Stimulated activated CD8-positive, alpha-beta memory T cell treated with anti-CD3 and anti-CD28 coated beads, Interleukin-15, amount 100 ng/mL, for 4 hours (primary cell): Measurements from ENCODE around the gene PIBF1.
A peak's percentile ranks its signal among the peaks of the same experiment; 100 is the strongest.
"Not testable (repeated sequence)": the region's sequence is repeated elsewhere in the genome, so short reads cannot be mapped to it uniquely, and the experiment has no call there.

Source experiments
- DNase-seq, 2 donors: peaks; one replicate each; pipeline ENCODE4 v3.0.0-alpha.2; 2020; ENCODE audit warnings: low read depth in 2 of 2

PIBF1 gene

GRCh38 chr13:73001971-73002370 is 220.0 kb downstream of the PIBF1 start:
- no peak for DNase-seq

DNA sequence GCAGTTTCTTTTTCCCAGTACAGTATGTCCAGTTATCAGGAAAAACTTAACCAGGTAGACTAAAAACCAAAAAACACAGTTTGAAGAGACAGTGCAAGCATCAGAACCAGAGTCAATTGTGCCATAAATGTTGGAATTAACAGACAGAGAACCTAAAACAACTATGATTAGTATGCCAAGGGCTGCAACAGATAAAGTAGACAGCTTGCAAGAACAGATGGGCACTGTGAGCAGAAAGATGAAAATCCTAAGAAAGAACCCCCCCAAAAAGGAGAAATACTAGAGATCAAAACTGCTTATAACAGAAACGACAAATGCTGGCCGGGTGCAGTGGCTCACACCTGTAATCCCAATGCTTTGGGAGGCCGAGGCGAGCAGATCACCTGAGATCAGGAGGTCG is 229.8 kb downstream of the PIBF1 start:
- DNase-seq, result no peak

DNA sequence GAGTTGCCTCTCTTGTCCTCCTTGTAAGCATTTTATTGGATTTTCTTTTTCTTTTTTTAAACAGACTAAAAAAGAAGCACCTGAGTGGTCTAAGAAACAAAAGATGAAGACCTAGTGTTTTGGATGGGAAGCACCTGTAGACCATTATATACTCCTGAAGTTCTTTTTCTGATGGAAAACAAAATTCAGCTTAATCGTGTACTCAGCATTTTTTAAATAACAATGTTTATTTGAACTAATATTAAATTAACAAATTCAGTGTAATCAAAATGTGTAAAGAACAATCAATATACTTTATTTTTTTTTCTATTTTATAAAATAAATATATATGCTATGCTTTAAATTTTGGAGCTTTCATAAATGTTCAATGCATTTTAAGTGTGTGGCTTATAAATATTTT is 233.9 kb downstream of the PIBF1 start:
- no peak for DNase-seq

DNA sequence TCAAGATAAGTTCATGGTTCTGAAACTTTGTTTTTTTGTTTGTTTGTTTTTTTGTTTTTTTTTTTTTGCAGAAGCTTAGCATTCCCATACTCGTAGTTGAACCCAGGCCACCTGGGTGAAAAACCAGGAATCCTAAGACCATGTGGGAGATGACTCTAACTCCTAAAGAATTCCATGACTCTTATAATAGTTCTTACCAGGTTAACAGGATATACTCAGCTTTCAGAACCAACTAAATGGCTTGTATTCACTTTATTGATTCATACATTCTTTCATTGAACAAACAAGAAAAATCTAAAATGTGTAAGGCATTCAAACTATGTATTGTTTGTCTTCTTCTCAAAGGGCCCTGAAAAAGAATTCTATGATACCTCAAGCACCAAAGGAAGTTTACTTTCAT is 236.4 kb downstream of the PIBF1 start:
- DNase-seq, result no peak

GRCh38 chr13:73025217-73026012 is 243.5 kb downstream of the PIBF1 start:
- no peak for DNase-seq

- DNase-seq, result no peak
Measured at GRCh38 chr13:73034901-73035300, 253.0 kb downstream of the PIBF1 start.

DNA sequence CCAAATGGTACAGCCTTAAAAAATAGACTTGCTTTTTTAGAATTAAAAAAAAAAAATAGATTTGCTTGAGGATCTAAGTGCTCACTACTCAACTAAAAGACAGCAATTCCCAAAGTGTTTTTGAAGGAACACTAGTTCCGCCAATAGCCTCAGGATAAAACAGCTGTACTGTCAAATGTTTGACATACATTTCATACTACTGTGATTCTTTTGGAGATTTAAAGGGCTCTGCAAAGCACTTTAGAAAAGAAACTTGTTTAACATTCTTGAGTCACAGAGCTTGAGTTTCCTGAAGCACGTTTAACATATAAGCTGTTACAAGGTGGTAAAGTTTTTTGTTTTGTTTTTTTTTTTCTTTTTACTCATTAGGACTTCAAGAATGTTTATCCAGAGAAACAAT is 253.7 kb downstream of the PIBF1 start:
- DNase-seq, result no peak

DNA sequence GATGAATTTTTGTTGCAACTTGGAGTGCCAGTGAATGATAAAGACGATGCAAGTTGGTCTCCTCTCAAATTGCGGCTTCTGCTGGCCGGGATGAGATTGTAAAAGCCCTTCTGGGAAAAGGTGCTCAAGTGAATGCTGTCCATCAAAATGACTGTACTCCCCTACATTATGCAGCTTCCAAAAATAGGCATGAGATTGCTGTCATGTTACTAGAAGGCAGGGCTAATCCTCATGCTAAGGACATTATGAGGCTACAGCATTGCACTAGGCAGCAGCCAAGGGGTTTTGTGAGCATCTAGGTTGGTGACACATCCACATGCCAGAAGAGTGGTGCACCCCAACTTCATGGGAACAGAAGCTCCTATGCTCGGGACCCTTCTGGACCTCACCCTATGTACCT is 254.6 kb downstream of the PIBF1 start:
- DNase-seq, result no peak

- no peak for DNase-seq
Measured at GRCh38 chr13:73038064-73038463, 256.1 kb downstream of the PIBF1 start.

DNA sequence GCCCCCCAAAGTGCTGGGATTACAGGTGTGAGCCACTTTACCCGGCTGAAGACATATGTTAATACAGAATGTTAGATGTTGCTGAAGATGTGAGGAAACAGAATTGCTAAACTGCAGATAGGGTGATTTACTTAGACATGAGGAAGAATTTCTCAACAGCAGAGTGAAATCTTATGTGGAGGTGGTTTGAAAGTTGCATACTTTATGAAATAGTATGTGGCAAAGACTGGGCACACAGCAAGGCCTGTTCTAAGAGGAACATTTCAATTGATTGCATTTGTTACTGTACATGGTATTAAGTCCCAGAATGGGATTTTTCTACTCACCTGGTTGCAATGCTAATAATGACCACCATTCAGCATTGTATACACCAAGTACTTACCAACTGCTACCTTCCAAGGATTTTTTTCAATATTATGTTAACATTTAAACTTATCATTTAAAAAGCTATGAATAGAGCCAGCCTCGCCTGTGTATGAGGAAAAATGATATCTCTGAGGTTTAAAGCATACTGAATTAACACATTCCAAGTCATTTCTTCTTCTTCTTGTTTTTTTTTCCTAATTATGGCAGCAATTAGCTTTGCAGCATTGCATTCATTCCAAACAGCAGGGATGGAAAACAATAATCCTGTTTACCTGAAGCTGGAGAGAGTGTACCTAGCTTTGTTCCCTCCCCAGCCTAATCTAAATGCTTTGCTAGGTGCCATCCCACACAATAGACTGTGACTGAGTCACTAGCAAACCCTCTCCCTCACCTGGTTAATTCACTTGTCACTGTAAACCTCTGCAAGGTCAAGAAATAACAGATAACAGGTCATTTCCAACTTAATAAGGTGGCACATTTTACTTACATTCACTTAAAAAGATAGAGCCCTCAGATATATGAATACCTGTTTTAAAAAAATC is 257.5 kb downstream of the PIBF1 start:
- DNase-seq, result no peak

DNA sequence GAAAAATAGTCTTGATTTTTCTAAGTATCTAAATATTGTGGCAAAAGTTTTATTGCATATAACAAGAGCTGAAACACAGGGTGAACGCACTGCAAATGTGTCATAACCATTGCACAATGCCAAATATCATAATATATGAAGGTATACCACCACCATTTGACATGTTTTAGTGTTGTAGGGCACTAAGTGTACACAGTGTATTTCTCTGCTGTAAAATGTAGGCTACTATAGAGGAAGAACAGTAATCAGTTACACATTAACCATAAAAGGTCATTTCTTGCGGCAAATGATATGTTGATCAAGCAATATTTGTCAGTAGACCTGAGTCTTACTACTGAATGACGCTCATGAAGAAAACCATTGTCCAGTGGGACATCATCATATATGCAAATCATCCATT is 258.6 kb downstream of the PIBF1 start:
- DNase-seq, result no peak

GRCh38 chr13:73040968-73041596 is 259.1 kb downstream of the PIBF1 start:
- no peak for DNase-seq

DNA sequence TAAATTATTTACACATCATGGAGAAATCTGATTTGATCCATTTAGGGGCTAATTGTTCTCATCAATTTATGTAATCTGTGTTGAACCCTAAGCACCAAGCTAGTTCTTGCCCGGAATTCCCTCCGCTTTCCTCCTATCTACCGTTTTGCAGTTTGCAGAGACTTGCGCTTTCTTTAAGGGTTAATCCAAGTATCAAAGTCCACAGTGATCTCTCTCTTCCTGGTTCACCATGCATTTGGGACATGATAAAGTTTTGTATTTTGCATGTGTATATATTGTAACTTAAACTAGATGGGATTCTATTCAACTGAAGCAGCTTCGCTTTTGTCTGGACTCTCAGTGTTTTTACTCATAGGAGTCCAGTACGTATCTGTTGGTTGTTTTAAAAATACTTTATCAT is 263.1 kb downstream of the PIBF1 start:
- no peak for DNase-seq

- not testable (repeated sequence) for DNase-seq
Measured at GRCh38 chr13:73048615-73049014, 266.7 kb downstream of the PIBF1 start.

DNA sequence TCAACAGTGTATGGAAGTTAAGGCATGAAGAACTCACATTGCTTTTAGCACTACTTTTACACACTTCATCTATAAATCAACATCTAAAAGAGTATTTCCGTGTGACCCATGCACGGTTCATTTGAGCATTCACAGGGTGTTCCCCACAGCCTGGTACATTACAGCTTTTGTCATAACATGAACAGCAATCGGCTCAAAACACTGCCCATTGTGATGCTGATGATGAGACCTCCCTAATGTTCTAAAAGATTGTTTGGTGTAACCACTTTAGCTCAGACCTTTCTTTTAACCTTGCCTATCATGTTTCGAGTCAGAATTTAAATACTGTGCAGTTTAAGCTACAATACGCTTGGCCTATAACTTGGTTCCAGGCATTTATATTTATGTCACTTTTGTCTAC is 272.8 kb downstream of the PIBF1 start:
- DNase-seq, result no peak

DNA sequence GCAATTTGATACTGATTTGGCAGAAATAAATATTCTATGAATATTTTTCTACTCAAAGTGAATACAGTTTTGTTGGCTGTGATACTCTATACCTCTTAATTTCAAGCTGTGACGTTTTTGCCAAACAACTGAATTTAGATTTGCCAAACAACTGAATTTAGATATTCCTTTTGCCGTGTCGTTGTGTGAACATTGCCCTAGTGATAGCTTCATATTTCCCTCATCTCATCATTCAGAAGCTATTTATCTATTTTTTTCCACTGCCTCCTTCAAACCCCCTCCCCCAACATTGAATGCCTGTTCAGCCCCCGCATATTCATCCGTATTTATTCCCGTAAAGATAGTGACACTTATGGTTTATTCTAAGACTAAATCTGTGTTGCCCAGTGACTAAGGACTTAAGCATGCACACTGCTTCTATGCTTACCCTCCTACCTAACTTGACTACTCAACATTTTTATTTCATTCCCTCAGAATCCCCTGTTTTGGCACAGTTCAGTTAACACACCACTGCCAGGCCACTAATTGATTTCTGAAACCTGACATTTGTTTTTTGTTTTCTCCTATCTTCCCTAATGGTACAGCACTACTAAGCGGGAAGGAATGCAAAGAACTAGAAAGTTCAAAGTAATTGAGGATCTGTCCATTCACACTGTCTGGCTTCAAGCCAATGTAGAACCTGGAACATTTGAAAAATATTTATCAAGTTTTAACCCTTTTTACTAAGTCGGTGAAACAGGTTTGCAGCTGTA is 274.1 kb downstream of the PIBF1 start:
- DNase-seq, result no peak

DNA sequence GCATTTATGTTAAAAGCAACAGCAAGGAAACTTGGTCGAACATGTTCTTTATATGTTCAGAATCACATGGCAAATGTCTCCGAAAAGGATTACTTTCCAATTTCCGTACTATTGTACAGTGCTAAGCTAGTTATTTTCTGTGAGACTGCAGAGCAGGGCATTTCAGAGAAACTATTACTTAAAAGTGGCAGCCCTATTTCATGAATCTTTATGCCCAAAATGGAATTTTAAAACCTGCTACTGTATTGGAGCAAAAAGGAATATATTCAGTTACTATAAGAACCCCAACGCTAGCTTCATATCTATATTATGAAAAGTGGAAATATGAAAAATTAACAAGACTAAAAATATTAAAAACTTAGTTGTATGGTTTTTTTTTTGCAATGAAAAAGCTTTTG is 274.6 kb downstream of the PIBF1 start:
- no peak for DNase-seq

GRCh38 chr13:73057284-73058063 is 275.5 kb downstream of the PIBF1 start:
- no peak for DNase-seq

DNA sequence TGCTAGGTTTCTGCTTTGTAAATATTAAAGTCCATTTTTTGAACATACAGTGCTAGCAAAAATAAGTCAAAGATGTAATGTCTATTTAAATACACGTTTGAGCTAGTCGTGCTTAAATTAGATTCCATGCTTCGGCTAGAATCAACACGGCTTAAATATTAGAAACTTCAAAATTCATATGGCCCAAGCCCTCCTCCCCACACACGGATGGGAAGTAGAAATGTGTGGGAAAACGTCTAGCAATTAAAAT is 276.1 kb downstream of the PIBF1 start:
- no peak for DNase-seq

GRCh38 chr13:73058432-73058735 is 276.5 kb downstream of the PIBF1 start:
- no peak for DNase-seq

DNA sequence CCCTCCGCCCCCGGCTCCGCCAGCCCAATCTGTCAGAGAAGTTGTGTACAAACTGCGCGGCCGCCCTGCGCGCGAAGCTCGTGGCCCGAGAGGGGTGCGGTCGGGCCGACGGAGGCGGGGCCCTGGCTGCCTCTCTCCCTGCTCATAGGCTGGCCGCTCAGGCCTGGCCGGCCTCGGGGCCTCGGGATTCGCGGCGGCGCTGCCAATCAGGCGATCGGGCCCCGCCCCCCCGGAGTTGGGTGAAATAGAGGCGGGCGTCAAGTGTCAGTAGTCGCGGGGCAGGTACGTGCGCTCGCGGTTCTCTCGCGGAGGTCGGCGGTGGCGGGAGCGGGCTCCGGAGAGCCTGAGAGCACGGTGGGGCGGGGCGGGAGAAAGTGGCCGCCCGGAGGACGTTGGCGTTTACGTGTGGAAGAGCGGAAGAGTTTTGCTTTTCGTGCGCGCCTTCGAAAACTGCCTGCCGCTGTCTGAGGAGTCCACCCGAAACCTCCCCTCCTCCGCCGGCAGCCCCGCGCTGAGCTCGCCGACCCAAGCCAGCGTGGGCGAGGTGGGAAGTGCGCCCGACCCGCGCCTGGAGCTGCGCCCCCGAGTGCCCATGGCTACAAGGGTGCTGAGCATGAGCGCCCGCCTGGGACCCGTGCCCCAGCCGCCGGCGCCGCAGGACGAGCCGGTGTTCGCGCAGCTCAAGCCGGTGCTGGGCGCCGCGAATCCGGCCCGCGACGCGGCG is 277.0 kb downstream of the PIBF1 start, which contains the start of gene KLF5:
KLF5 (plus strand) TSS at position 270 of the 724 bp plus-strand sequence; CDS start at position 593, 323 bp downstream.
- peak; percentile 85 to 89 for DNase-seq
